HEK293T (cell line): Measurements from ENCODE around the gene MAP7.

Experiments used
- ARNT ChIP-seq: fragments of 450-650 bp; IDR thresholded peaks from 2 replicates; pipeline ENCODE4 v1.6.1; 2017; ENCODE audit warnings: mild to moderate bottlenecking
- FOXA1 ChIP-seq: fragments of 450-650 bp; IDR thresholded peaks from 2 replicates; pipeline ENCODE4 v1.6.1; 2016; ENCODE audit warnings: mild to moderate bottlenecking
- FOXK2 ChIP-seq: fragments of 450-650 bp; IDR thresholded peaks from 2 replicates; pipeline ENCODE4 v1.6.1; 2016; ENCODE audit warnings: mild to moderate bottlenecking
- HDGF ChIP-seq: fragments of 450-650 bp; IDR thresholded peaks from 2 replicates; pipeline ENCODE4 v1.6.1; 2017; ENCODE audit warnings: antibody characterized with exemption, borderline replicate concordance
- PKNOX1 ChIP-seq: fragments of 450-650 bp; IDR thresholded peaks from 2 replicates; pipeline ENCODE4 v1.6.1; 2016
- SP1 ChIP-seq: fragments of 450-650 bp; IDR thresholded peaks from 2 replicates; pipeline ENCODE4 v1.6.1; 2017
- SUZ12 ChIP-seq: fragments of 450-650 bp; IDR thresholded peaks from 2 replicates; pipeline ENCODE4 v1.6.1; 2016; ENCODE audit warnings: mild to moderate bottlenecking

DNA sequence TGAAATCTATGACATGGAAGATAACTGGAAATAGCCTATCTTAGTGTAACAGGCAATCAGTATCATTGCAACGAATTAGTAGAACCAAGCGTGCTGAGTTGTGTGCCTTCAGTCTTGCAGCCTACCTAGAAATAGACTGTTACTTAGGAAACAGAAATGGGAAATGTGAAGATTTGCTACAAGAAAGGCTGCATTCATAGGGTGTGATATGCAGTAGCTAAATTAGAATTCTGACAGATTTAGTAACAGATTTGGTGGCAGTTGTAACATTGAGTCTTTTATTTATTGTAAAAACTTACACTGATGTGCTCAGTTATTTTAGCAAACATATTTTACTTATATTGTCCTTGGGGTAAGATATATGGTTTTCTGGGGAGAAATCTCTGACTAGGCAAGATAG, 56.2 kb downstream of the MAP7 start:
- TF ChIP-seq PKNOX1 = no peak
- no peak for TF ChIP-seq SUZ12
- TF ChIP-seq HDGF = no peak
- no peak for TF ChIP-seq FOXK2
- no peak for TF ChIP-seq FOXA1
- TF ChIP-seq SP1 = no peak
- no peak for TF ChIP-seq ARNT
